Endothelial cell of umbilical vein (primary cell): ENCODE data around the gene TMEM270. TPM values are rescaled to one million over a fixed set of nuclear protein-coding genes. Genes with fewer than 3 reads are reported as not detected.

Experiments
- BruUV-seq: library from RNA; stranded (reverse); fragments of 400-500 nt; replicated peaks from 2 replicates; lab custom pipeline; 2021; lab: Mats Ljungman, UMichigan
- CTCF ChIA-PET: fragments of 300-600, 350-600 bp; sonication (Branson Sonifier 250); formaldehyde crosslinking; loops from one replicate; lab custom pipeline; 2021; ENCODE audit warnings: antibody characterized with exemption, inconsistent platforms; lab: Charles Lee
- POLR2A ChIA-PET: fragments of 300-600, 350-600 bp; sonication (Branson Sonifier 250); formaldehyde crosslinking; loops from one replicate; lab custom pipeline; 2021; ENCODE audit warnings: antibody characterized with exemption, inconsistent platforms; lab: Charles Lee
- DNase-seq: peaks from one replicate; pipeline ENCODE4 v3.0.0-alpha.2; 2011; ENCODE audit warnings: low read depth, low spot score
- FAIRE-seq: peaks from 2 replicates; lab custom pipeline; 2011; peaks lifted over from hg19 to GRCh38; lab: Jason Lieb, UNC
- H2AFZ ChIP-seq: 2 replicates; pipeline ENCODE4 v1.6.0; 2012; ENCODE audit warnings: low read depth, low read length, control low read depth, inconsistent platforms
- H3K27ac ChIP-seq: 2 replicates; pipeline ENCODE4 v1.5.1; 2011; ENCODE audit warnings: low read depth, mild to moderate bottlenecking, control low read depth, low read length, moderate library complexity; ENCODE audit not compliant: insufficient read depth
- H3K27me3 ChIP-seq, 2 experiments: 2 replicates each; pipeline versions ENCODE4 v1.6.0 to v1.6.1; 2011; ENCODE audit warnings: low read length in 2 of 2, mixed read lengths in 1 of 2; ENCODE audit not compliant: control insufficient read depth in 2 of 2, insufficient read depth in 2 of 2
- H3K36me3 ChIP-seq, 2 experiments: 2 replicates in 1 of 2; 3 replicates in 1 of 2; pipeline ENCODE4 v1.5.1; 2011; ENCODE audit warnings: low read length in 2 of 2, mild to moderate bottlenecking in 1 of 2, moderate library complexity in 1 of 2; ENCODE audit not compliant: control insufficient read depth in 2 of 2, insufficient read depth in 2 of 2; ENCODE audit errors: extremely low read depth in 1 of 2
- H3K4me1 ChIP-seq: 3 replicates; pipeline ENCODE4 v1.5.1; 2011; ENCODE audit warnings: mild to moderate bottlenecking, low read length; ENCODE audit not compliant: control insufficient read depth, insufficient read depth; ENCODE audit errors: extremely low read depth
- H3K4me2 ChIP-seq: 2 replicates; pipeline ENCODE4 v1.6.1; 2011; ENCODE audit warnings: low read length, control low read depth, mixed read lengths; ENCODE audit not compliant: insufficient read depth
- H3K4me3 ChIP-seq, 3 experiments: fragments of 200-600 bp in 1 of 3; sonication (generic), shearing (Covaris generic) in 1 of 3; replicated peaks in 1 of 3; 2 replicates each; pipeline ENCODE4 v1.5.1; 2011 to 2016; ENCODE audit warnings: control low read depth in 3 of 3, low read length in 3 of 3, mild to moderate bottlenecking in 2 of 3, inconsistent platforms in 1 of 3, low read depth in 1 of 3, moderate library complexity in 1 of 3; ENCODE audit not compliant: insufficient read depth in 1 of 3
- H3K79me2 ChIP-seq: 2 replicates; pipeline ENCODE4 v1.6.0; 2012; ENCODE audit warnings: low read length, inconsistent platforms; ENCODE audit not compliant: control insufficient read depth, insufficient read depth
- H3K9ac ChIP-seq: replicated peaks from 2 replicates; pipeline ENCODE3; 2011; ENCODE audit warnings: low read length, control low read depth; ENCODE audit not compliant: insufficient read depth; ENCODE audit errors: extremely low read depth
- H3K9me1 ChIP-seq: replicated peaks from 3 replicates; pipeline ENCODE4 v1.6.0; 2011; ENCODE audit warnings: mild to moderate bottlenecking, low read length; ENCODE audit not compliant: control insufficient read depth, insufficient read depth; ENCODE audit errors: extremely low read depth
- H3K9me3 ChIP-seq: replicated peaks from 2 replicates; pipeline ENCODE4 v1.5.1; 2012; ENCODE audit warnings: low read length, inconsistent platforms; ENCODE audit not compliant: control insufficient read depth, insufficient read depth
- H4K20me1 ChIP-seq: replicated peaks from 2 replicates; pipeline ENCODE3; 2011; ENCODE audit warnings: mild to moderate bottlenecking, low read length; ENCODE audit not compliant: control insufficient read depth, insufficient read depth; ENCODE audit errors: extremely low read depth
- EZH2 ChIP-seq: IDR thresholded peaks from 2 replicates; pipeline ENCODE4 v1.6.1; 2012; ENCODE audit warnings: borderline replicate concordance, low read depth, mild to moderate bottlenecking, moderate library complexity, low read length, inconsistent platforms; ENCODE audit not compliant: severe bottlenecking
- FOS ChIP-seq: IDR thresholded peaks from 2 replicates; pipeline ENCODE4 v1.6.1; 2011; ENCODE audit warnings: mild to moderate bottlenecking, low read length, moderate library complexity, borderline replicate concordance; ENCODE audit not compliant: insufficient read depth
- GATA2 ChIP-seq: IDR thresholded peaks from 2 replicates; pipeline ENCODE4 v1.7.0; 2011; ENCODE audit warnings: low read depth, mild to moderate bottlenecking, moderate library complexity, mixed read lengths, low read length; ENCODE audit not compliant: insufficient read length, insufficient read depth
- JUN ChIP-seq: IDR thresholded peaks from 2 replicates; pipeline ENCODE4 v1.6.1; 2011; ENCODE audit warnings: borderline replicate concordance, low read depth; ENCODE audit not compliant: insufficient read length, insufficient read depth
- MYC ChIP-seq: IDR thresholded peaks from one replicate; pipeline ENCODE4 v1.6.1; 2011; ENCODE audit warnings: mild to moderate bottlenecking, low read depth, low read length
- POLR2A ChIP-seq: IDR thresholded peaks from 2 replicates; pipeline ENCODE4 v1.6.1; 2012; ENCODE audit warnings: low read depth, mild to moderate bottlenecking, control low read depth, low read length
- POLR2AphosphoS5 ChIP-seq: IDR thresholded peaks from 2 replicates; pipeline ENCODE4 v1.6.1; 2012; ENCODE audit warnings: low read depth, mild to moderate bottlenecking, control low read depth, low read length, moderate library complexity; ENCODE audit not compliant: insufficient read depth
- dilution Hi-C: fragments of 300-500 bp; cut with MboI; formaldehyde crosslinking; loops from one replicate; pipeline ENCODE4 v1.15.0; 2019; ENCODE audit warnings: low sequenced_read_pairs; ENCODE audit not compliant: extremely low pct_ligation_motif_present
- intact Hi-C: fragments of 100-400 bp; cut with micrococcal nuclease; formaldehyde crosslinking; loops from one replicate; pipeline ENCODE4 v1.10.0; 2022
- polyA plus RNA-seq, 4 experiments: library from polyadenylated mRNA; depleted of rRNA in 3 of 4; stranded (reverse) in 3 of 4; unstranded in 1 of 4; fragments of >200 nt; gene quantifications; 2 replicates each; pipeline versions ENCODE4 v1.2.1 to v1.2.3, GENCODE V29; 2011 to 2012; ENCODE audit warnings: missing spikeins in 1 of 4
- total RNA-seq: library from RNA; stranded (reverse); gene quantifications from 2 replicates; pipeline ENCODE4 v1.2.3, GENCODE V29; 2021
- TF ChIP-seq, protein P1 (sequence below): IDR thresholded peaks from 2 replicates; pipeline ENCODE4 v1.6.1; 2011; ENCODE audit not compliant: insufficient read depth, insufficient read length
- TF ChIP-seq, protein P2 (sequence below), 2 donors: IDR thresholded peaks; 1 replicate in 1 of 2; 2 replicates in 1 of 2; pipeline ENCODE4 v1.5.1; 2011; ENCODE audit warnings: low read length in 2 of 2, mild to moderate bottlenecking in 2 of 2, moderate library complexity in 2 of 2, control low read depth in 1 of 2, inconsistent platforms in 1 of 2, low read depth in 1 of 2; ENCODE audit not compliant: insufficient read depth in 1 of 2; ENCODE audit errors: extremely low read depth in 1 of 2

TMEM270 gene
- total and polyA plus RNA-seq, 2 donors (not counting 3 experiments of a cell fraction or from before 2014, with no cell fraction given): not detected

DNA sequence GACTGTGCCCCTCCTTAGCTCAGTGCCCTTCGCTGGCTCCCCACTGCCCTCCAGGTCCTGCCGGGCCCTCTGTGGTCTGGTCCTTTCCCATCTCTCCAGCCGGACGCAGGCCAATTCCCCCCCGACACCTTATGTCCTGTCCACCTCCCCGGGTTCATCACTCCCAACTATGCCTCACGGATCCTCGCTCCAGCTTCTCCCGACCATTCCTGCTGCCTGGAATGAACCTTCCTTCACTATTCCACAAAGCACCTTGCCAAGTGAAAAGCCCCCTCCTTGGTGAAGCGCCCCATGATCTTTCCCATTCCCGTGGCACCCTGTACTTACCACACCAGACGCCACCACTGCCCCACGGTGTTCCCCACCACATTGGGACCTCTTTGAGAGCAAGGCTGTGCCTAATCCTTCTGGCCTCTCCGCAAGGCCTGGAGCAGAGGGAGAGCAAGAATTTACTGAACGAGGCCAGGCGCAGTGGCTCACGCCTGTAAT is 47.2 kb downstream of the TMEM270 start:
- dilution Hi-C loops: no loop called here
- Histone ChIP-seq H3K4me1 (no peaks in the 10 kb centered on the region), H3K27me3 (no peaks in the 10 kb centered on the region), H3K79me2 (no peaks in the 10 kb centered on the region), H3K36me3 (no peaks in the 10 kb centered on the region), H3K27ac (no peak overlapping the region), H3K4me2 (no peak overlapping the region), H3K4me3 (no peak overlapping the region), H3K9me1 (no peaks in the 10 kb centered on the region), H4K20me1 (no peaks in the 10 kb centered on the region), H3K9me3 (no peaks in the 10 kb centered on the region), H2AFZ (no peak overlapping the region), H3K9ac (no peak overlapping the region)
- ChIA-PET CTCF (no interaction called here), POLR2A (no interaction called here)
- intact Hi-C loops: no loop called here
- FAIRE-seq: no peak
- DNase-seq: no peak
- no TSS peak for BruUV-seq
- TF ChIP-seq EZH2 (no peak), POLR2A (no peak), MYC (no peak), JUN (no peak), FOS (no peak), POLR2AphosphoS5 (no peak), GATA2 (no peak)
- TF ChIP-seq, protein P1, sequence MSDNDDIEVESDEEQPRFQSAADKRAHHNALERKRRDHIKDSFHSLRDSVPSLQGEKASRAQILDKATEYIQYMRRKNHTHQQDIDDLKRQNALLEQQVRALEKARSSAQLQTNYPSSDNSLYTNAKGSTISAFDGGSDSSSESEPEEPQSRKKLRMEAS: no peak
- TF ChIP-seq, protein P2, sequence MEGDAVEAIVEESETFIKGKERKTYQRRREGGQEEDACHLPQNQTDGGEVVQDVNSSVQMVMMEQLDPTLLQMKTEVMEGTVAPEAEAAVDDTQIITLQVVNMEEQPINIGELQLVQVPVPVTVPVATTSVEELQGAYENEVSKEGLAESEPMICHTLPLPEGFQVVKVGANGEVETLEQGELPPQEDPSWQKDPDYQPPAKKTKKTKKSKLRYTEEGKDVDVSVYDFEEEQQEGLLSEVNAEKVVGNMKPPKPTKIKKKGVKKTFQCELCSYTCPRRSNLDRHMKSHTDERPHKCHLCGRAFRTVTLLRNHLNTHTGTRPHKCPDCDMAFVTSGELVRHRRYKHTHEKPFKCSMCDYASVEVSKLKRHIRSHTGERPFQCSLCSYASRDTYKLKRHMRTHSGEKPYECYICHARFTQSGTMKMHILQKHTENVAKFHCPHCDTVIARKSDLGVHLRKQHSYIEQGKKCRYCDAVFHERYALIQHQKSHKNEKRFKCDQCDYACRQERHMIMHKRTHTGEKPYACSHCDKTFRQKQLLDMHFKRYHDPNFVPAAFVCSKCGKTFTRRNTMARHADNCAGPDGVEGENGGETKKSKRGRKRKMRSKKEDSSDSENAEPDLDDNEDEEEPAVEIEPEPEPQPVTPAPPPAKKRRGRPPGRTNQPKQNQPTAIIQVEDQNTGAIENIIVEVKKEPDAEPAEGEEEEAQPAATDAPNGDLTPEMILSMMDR (IDR thresholded peaks at IDR 0.05; ENCODE audit: extremely low read depth in 1 of 2, insufficient read depth in 1 of 2, low read depth in 1 of 2, low read length in 2 of 2): no peak
